Activated naive CD4-positive, alpha-beta T cell treated with anti-CD3 and anti-CD28 coated beads, Interleukin-2, amount 50 U/mL, for 24 hours (primary cell): ENCODE measurements around the gene CNMD.

Source experiments
- H3K27ac Mint-ChIP-seq: one replicate; pipeline ENCODE4 v1.8.0; 2021; ENCODE audit warnings: mild to moderate bottlenecking, mixed read lengths
- H3K27me3 Mint-ChIP-seq: one replicate; pipeline ENCODE4 v1.8.0; 2021; ENCODE audit warnings: mixed read lengths
- H3K36me3 Mint-ChIP-seq: one replicate; pipeline ENCODE4 v1.8.0; 2021; ENCODE audit warnings: mixed read lengths
- H3K4me1 Mint-ChIP-seq: one replicate; pipeline ENCODE4 v1.8.0; 2021; ENCODE audit warnings: mixed read lengths
- H3K4me3 Mint-ChIP-seq: one replicate; pipeline ENCODE4 v1.8.0; 2021; ENCODE audit warnings: mild to moderate bottlenecking, mixed read lengths
- H3K9me3 Mint-ChIP-seq: one replicate; pipeline ENCODE4 v1.8.0; 2021; ENCODE audit warnings: mixed read lengths

Gene CNMD

DNA sequence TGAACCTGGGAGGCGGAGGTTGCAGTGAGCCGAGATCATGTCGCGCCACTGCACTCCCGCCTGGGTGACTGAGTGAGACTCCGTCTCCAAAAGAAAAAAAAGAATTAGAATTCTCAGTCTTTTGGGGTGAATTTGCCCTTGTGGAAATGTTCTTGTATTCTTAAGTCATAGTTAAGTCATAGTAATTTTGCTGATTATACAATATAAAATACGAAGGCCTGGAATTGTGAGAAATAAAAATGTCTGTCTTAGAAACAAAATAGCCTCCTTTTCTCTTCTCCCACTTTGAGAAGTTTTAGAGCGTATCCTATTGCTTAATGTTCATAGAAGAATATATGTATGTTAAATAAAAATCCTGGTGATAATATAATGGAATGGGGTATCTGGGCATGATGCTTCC lies 68.9 kb downstream of the CNMD start:
- Mint-ChIP-seq H3K4me1 (peaks cover 7% of the 10 kb centered on the region), H3K36me3 (peaks cover 9% of the 10 kb centered on the region), H3K9me3 (no peaks in the 10 kb centered on the region), H3K4me3 (no peak overlapping the region), H3K27ac (no peak overlapping the region), H3K27me3 (no peaks in the 10 kb centered on the region)

DNA sequence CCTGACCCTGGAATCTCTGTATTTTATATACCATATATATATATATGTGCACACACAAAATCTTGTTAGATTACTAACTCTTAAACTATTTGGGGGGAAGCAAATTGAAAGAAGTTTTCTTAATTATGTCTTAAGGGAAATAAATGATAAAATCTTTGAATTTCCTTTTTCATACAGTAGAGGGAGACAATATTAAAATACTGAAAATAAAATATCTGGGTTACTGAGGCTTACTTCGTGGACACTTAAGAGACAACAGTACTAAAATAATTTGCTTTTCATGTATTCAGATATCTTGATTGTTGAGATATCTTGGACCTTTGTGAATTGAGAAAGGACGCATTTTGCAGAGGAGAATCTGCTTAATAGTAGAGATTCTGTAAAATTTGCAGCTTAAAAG lies 69.9 kb downstream of the CNMD start:
- Mint-ChIP-seq H3K27ac (no peak overlapping the region), H3K9me3 (no peaks in the 10 kb centered on the region), H3K4me3 (no peak overlapping the region), H3K27me3 (no peaks in the 10 kb centered on the region), H3K4me1 (peaks cover 12% of the 10 kb centered on the region), H3K36me3 (peaks cover 8% of the 10 kb centered on the region)

DNA sequence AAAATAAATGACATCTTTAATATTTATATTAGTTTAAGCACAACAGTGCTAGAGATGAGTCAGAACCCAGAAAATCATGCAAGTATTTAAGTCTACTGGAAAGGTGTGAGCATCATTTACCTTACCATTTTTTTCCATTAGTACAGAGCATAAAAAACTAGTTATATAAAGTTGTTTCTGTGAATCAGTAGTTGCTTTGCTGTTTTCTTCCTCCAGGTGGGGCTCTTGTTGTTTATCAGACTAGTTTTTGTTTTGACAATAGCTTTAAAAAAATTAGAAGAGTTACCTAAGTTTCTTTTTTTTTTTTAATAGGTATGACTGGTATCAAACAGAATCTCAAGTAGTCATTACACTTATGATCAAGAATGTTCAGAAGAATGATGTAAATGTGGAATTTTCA lies 74.3 kb downstream of the CNMD start:
- no peak overlapping the region for H3K4me3 Mint-ChIP-seq
- peak overlapping the region; percentile 8 for H3K27ac Mint-ChIP-seq
- peaks cover 7% of the 10 kb centered on the region for H3K4me1 Mint-ChIP-seq
- no peaks in the 10 kb centered on the region for H3K9me3 Mint-ChIP-seq
- no peaks in the 10 kb centered on the region for H3K27me3 Mint-ChIP-seq
- peaks cover 7% of the 10 kb centered on the region for H3K36me3 Mint-ChIP-seq

DNA sequence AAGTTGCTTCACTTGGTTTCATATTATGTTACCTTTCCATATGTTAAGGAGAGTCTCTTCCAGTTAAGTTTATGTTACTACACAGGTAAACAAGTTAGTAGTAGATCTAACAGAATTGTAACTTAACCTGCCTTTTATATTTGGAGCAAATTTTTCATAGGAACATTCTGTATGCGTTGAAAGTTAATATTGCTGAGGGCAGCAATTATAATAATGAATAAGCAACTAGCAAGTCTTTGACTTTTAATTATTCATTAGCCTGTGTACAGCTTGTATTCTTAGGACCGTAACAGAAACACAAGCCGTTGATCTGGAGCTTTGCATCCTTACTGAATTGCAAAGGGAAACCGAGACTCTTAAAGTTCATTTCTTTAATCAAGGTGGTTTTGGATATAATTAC lies 75.3 kb downstream of the CNMD start:
- no peaks in the 10 kb centered on the region for H3K9me3 Mint-ChIP-seq
- H3K27ac Mint-ChIP-seq: no peak overlapping the region
- H3K27me3 Mint-ChIP-seq: no peaks in the 10 kb centered on the region
- peaks cover 10% of the 10 kb centered on the region for H3K36me3 Mint-ChIP-seq
- H3K4me1 Mint-ChIP-seq: peaks cover 7% of the 10 kb centered on the region
- no peak overlapping the region for H3K4me3 Mint-ChIP-seq

DNA sequence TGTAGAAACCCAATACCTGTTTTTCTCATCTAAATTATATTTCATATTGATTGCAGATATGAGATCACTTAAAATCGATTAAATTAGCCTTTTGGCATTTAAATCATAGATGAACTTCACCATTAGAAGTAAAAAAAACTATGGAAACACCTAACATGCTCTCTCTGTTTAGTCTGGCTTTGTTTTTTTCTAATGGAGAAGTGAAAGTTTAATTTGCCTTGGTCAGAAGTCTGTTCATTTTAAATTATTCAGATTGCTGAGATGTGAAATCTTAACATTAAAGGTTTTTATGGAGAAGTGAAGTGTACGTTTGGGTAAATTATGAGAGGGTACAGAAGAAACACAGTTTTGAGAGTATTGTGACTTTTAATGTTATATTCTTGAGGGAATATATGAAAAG lies 80.3 kb downstream of the CNMD start:
- no peaks in the 10 kb centered on the region for H3K4me1 Mint-ChIP-seq
- H3K4me3 Mint-ChIP-seq: no peak overlapping the region
- H3K27ac Mint-ChIP-seq: no peak overlapping the region
- no peaks in the 10 kb centered on the region for H3K27me3 Mint-ChIP-seq
- peaks cover 5% of the 10 kb centered on the region for H3K36me3 Mint-ChIP-seq
- H3K9me3 Mint-ChIP-seq: no peaks in the 10 kb centered on the region
